K562 (cell line): ENCODE measurements around the gene VWF. TPM values are rescaled to one million over a fixed set of nuclear protein-coding genes. Genes with fewer than 3 reads are reported as not detected.

ENCODE experiments used
- ATAC-seq: fragments of 200-7000 bp; cut with Tn5 transposase; 3 replicates; pipeline ENCODE4 v1.9.1; 2020; ENCODE audit warnings: moderate library complexity
- BruUV-seq: library from RNA; stranded (reverse); fragments of 400-500 nt; replicated peaks from 2 replicates; lab custom pipeline; 2021; lab: Mats Ljungman, UMichigan
- CTCF ChIA-PET: fragments of 300-600 bp; formaldehyde crosslinking; extraction: SDS; loops from one replicate; lab custom pipeline; 2021; ENCODE audit warnings: low intra/inter-chr PET ratio; lab: Yijun Ruan, JAX
- POLR2A ChIA-PET: fragments of 300-600, 350-650 bp; sonication (Branson Sonifier 250); formaldehyde crosslinking; extraction: SDS; loops from one replicate; lab custom pipeline; 2021; ENCODE audit warnings: antibody characterized with exemption, inconsistent platforms; lab: Yijun Ruan, JAX
- DNase-seq, 4 experiments: peaks; one replicate each; pipeline versions ENCODE4 v3.0.0 to v3.0.0-alpha.2; 2011 to 2018; ENCODE audit warnings: low spot score in 3 of 4, mixed read lengths in 3 of 4; ENCODE audit errors: extremely low read depth in 1 of 4
- FAIRE-seq: peaks from 2 replicates; lab custom pipeline; 2011; peaks lifted over from hg19 to GRCh38; lab: Jason Lieb, UNC
- H2AFZ ChIP-seq: 2 replicates; pipeline ENCODE4 v1.6.0; 2011; ENCODE audit warnings: low read depth, low read length, control low read depth, inconsistent platforms
- H3K27ac ChIP-seq: fragments of 200-600 bp; 3 replicates; pipeline ENCODE4 v1.8.0; 2011; ENCODE audit warnings: low read depth, mild to moderate bottlenecking, control low read depth, inconsistent platforms, low read length, moderate library complexity, mixed read lengths; ENCODE audit errors: extremely low read depth
- H3K27me3 ChIP-seq, 2 experiments: fragments of 300-600 bp in 1 of 2; 2 replicates in 1 of 2; 3 replicates in 1 of 2; pipeline versions ENCODE4 v1.6.0 to v1.8.0; 2011; ENCODE audit warnings: inconsistent platforms in 2 of 2, low read length in 2 of 2, mild to moderate bottlenecking in 1 of 2, mixed read lengths in 1 of 2, moderate library complexity in 1 of 2; ENCODE audit not compliant: control insufficient read depth in 2 of 2, insufficient read depth in 2 of 2
- H3K36me3 ChIP-seq: fragments of 300-600 bp; 3 replicates; pipeline ENCODE4 v1.8.0; 2011; ENCODE audit warnings: mild to moderate bottlenecking, low read length, inconsistent platforms; ENCODE audit not compliant: control insufficient read depth, insufficient read depth
- H3K4me1 ChIP-seq, 2 experiments: fragments of 200-600 bp in 1 of 2; replicated peaks in 1 of 2; 2 replicates in 1 of 2; 3 replicates in 1 of 2; pipeline versions ENCODE4 v1.5.1 to v1.8.0; 2011; ENCODE audit warnings: inconsistent platforms in 2 of 2, low read length in 2 of 2, mild to moderate bottlenecking in 1 of 2, mixed read lengths in 1 of 2, moderate library complexity in 1 of 2; ENCODE audit not compliant: control insufficient read depth in 2 of 2, insufficient read depth in 2 of 2
- H3K4me2 ChIP-seq: 2 replicates; pipeline ENCODE4 v1.6.1; 2011; ENCODE audit warnings: low read length, control low read depth, inconsistent platforms, mixed read lengths; ENCODE audit not compliant: insufficient read depth
- H3K4me3 ChIP-seq: fragments of 200-600 bp; sonication (generic), shearing (Covaris generic); 2 replicates; pipeline ENCODE4 v1.5.1; 2016; ENCODE audit warnings: control low read depth, inconsistent platforms
- H3K79me2 ChIP-seq: fragments of 200-600 bp; 3 replicates; pipeline ENCODE4 v1.8.0; 2011; ENCODE audit warnings: low read length, inconsistent platforms; ENCODE audit not compliant: control insufficient read depth, insufficient read depth
- H3K9ac ChIP-seq, 2 experiments: 2 replicates each; pipeline versions ENCODE4 v1.6.0 to v1.6.1; 2011; ENCODE audit warnings: low read depth in 2 of 2, low read length in 2 of 2, control low read depth in 1 of 2, inconsistent platforms in 1 of 2, mild to moderate bottlenecking in 1 of 2, mixed read lengths in 1 of 2; ENCODE audit not compliant: insufficient read depth in 1 of 2
- H3K9me1 ChIP-seq: one replicate; pipeline ENCODE4 v1.6.0; 2011; ENCODE audit warnings: inconsistent platforms, mild to moderate bottlenecking, low read length, moderate library complexity; ENCODE audit not compliant: control insufficient read depth, insufficient read depth
- H3K9me3 ChIP-seq: replicated peaks from 2 replicates; pipeline ENCODE4 v1.5.1; 2011; ENCODE audit warnings: low read depth, low read length, inconsistent platforms; ENCODE audit not compliant: control insufficient read depth, insufficient read depth
- H4K20me1 ChIP-seq: replicated peaks from 2 replicates; pipeline ENCODE4 v1.6.1; 2011; ENCODE audit warnings: low read length, inconsistent platforms, mixed read lengths; ENCODE audit not compliant: control insufficient read depth, insufficient read depth
- BRF1 ChIP-seq: IDR thresholded peaks from 3 replicates; pipeline ENCODE4 v1.6.1; 2011; ENCODE audit warnings: borderline replicate concordance, mild to moderate bottlenecking; ENCODE audit not compliant: insufficient read length; ENCODE audit errors: extremely low read depth
- CREB3 ChIP-seq: fragments of 450-650 bp; conservative IDR thresholded peaks from 2 replicates; pipeline ENCODE4 v1.6.1; 2016; ENCODE audit warnings: missing genetic modification characterization, low read depth, mild to moderate bottlenecking, missing compliant biosample characterization, moderate library complexity
- DIDO1 ChIP-seq: fragments of 450-650 bp; IDR thresholded peaks from 2 replicates; pipeline ENCODE4 v1.6.1; 2016; ENCODE audit warnings: low read depth, missing biosample characterization, missing genetic modification characterization
- E2F4 ChIP-seq: sonication (generic); formaldehyde crosslinking; IDR thresholded peaks from 2 replicates; pipeline ENCODE4 v1.8.0; 2022; ENCODE audit warnings: mild to moderate bottlenecking, low read depth, missing genetic modification reagents
- E2F6 ChIP-seq, 2 experiments: IDR thresholded peaks; 2 replicates each; pipeline ENCODE4 v1.6.1; 2011; ENCODE audit warnings: borderline replicate concordance in 1 of 2, control low read depth in 1 of 2, low read depth in 1 of 2, low read length in 1 of 2, mild to moderate bottlenecking in 1 of 2, mixed read lengths in 1 of 2, moderate library complexity in 1 of 2; ENCODE audit not compliant: insufficient read depth in 1 of 2, insufficient read length in 1 of 2, poor library complexity in 1 of 2, severe bottlenecking in 1 of 2; ENCODE audit errors: extremely low read depth in 1 of 2
- JUNB ChIP-seq: fragments of 450-650 bp; formaldehyde crosslinking; conservative IDR thresholded peaks from 2 replicates; pipeline ENCODE4 v1.4.0; 2020; ENCODE audit warnings: mild to moderate bottlenecking
- KHSRP ChIP-seq: fragments of 450-650 bp; IDR thresholded peaks from 2 replicates; pipeline ENCODE4 v1.6.1; 2017
- NRF1 ChIP-seq, 2 experiments: fragments of 450-650 bp; IDR thresholded peaks in 1 of 2; conservative IDR thresholded peaks in 1 of 2; 2 replicates each; pipeline ENCODE4 v1.6.1; 2014; ENCODE audit warnings: mild to moderate bottlenecking in 2 of 2
- SAFB ChIP-seq: fragments of 200-400 bp; formaldehyde crosslinking; IDR thresholded peaks from 2 replicates; pipeline ENCODE4 v1.6.1; 2017; ENCODE audit warnings: low read depth, low read length, borderline replicate concordance
- SMAD3 ChIP-seq: fragments of 450-650 bp; formaldehyde crosslinking; conservative IDR thresholded peaks from 2 replicates; pipeline ENCODE4 v1.4.0; 2020; ENCODE audit warnings: mild to moderate bottlenecking
- TRIM24 ChIP-seq, 2 experiments: fragments of 450-650 bp; IDR thresholded peaks; 2 replicates each; pipeline ENCODE4 v1.6.1; 2016
- ZBTB8A ChIP-seq: fragments of 450-650 bp; IDR thresholded peaks from 2 replicates; pipeline ENCODE4 v1.6.1; 2018; ENCODE audit warnings: mild to moderate bottlenecking, moderate library complexity; ENCODE audit not compliant: partially characterized antibody
- ZNF184 ChIP-seq: sonication (generic); formaldehyde crosslinking; IDR thresholded peaks from 2 replicates; pipeline ENCODE4 v1.5.0; 2020; ENCODE audit warnings: missing genetic modification reagents
- ZNF780A ChIP-seq: fragments of 250-450 bp; sonication (Bioruptor Pico); IDR thresholded peaks from 2 replicates; pipeline ENCODE4 v1.5.0; 2021; ENCODE audit warnings: mild to moderate bottlenecking
- whole genome bisulfite sequencing: fragments of 100-300 bp; shearing (Covaris generic); methylation state at CpG from one replicate; pipeline ENCODE4 v1.1.6; 2016; ENCODE audit warnings: low coverage, mixed read lengths; ENCODE audit not compliant: insufficient coverage; ENCODE audit errors: missing lambda C conversion rate; 5-methylcytosine and 5-hydroxymethylcytosine counted together
- in situ Hi-C: fragments of 300-500 bp; cut with MboI; formaldehyde crosslinking; loops from 4 replicates; pipeline ENCODE4 v1.15.0; 2018; ENCODE audit warnings: inconsistent platforms, mixed read lengths
- intact Hi-C: fragments of 100-400 bp; cut with micrococcal nuclease; formaldehyde crosslinking; loops from 2 replicates; pipeline ENCODE4 v1.14.2; 2022
- polyA plus RNA-seq, 8 experiments: library from polyadenylated mRNA; depleted of rRNA in 4 of 8; stranded (reverse) in 5 of 8; unstranded in 3 of 8; fragments of >200 nt; fragmentation: Nextera tagmentation in 2 of 8; fragmentation: Illumina TruSeq in 1 of 8; extraction: Ambion mirVana in 2 of 8; extraction: Trizol in 1 of 8; gene quantifications; 2 replicates each; pipeline versions ENCODE4 v1.2.1 to v1.2.3, GENCODE V29; 2011 to 2014; ENCODE audit warnings: inconsistent platforms in 1 of 8, missing spikeins in 1 of 8
- total RNA-seq, 7 experiments: library from RNA; depleted of rRNA in 6 of 7; stranded (reverse); fragments of >200 nt in 6 of 7; fragmentation: Illumina TruSeq in 2 of 7; extraction: Trizol in 2 of 7; gene quantifications; 2 replicates each; pipeline versions ENCODE4 v1.2.1 to v1.2.3, GENCODE V29; 2011 to 2021; ENCODE audit warnings: low replicate concordance in 1 of 7

The VWF gene
- total and polyA plus RNA-seq, 9 of the 15 experiments (the other 6 are each of a cell fraction or from before 2014, with no cell fraction given), result 0.53 TPM; not detected in 8

- in situ Hi-C loops (no loop called here), intact Hi-C loops (no loop called here)
- 2% methylated on average over 7 of the region's 9 CpGs for WGBS
- no peaks in the 10 kb centered on the region for H4K20me1 ChIP-seq
- no peak overlapping the region for H3K27ac ChIP-seq
- no peaks in the 10 kb centered on the region for H3K36me3 ChIP-seq
- no peak for FAIRE-seq
- TF ChIP-seq SMAD3 (CRISPR knock-in tag), result no peak
- no peak for TF ChIP-seq BRF1
- TF ChIP-seq E2F6 (IDR thresholded peaks at IDR 0.05; ENCODE audit: borderline replicate concordance in 1 of 2, extremely low read depth in 1 of 2, insufficient read depth in 1 of 2, insufficient read length in 1 of 2, low read depth in 1 of 2, low read length in 1 of 2, poor library complexity in 1 of 2, severe bottlenecking in 1 of 2), result no peak
- no peak for TF ChIP-seq E2F4 (CRISPR knock-in tag)
- TF ChIP-seq NRF1 (conservative IDR thresholded peaks at IDR 0.05 in 1 of 2, IDR thresholded peaks at IDR 0.05 in 1 of 2), result no peak
- TF ChIP-seq CREB3 (tag), result no peak
- no peak for TF ChIP-seq TRIM24 (IDR thresholded peaks at IDR 0.05)
- TF ChIP-seq ZBTB8A, result no peak
- TF ChIP-seq JUNB, result no peak
- no peak for TF ChIP-seq ZNF780A (CRISPR knock-in tag)
- no peak for TF ChIP-seq KHSRP
- no peak for TF ChIP-seq ZNF184 (CRISPR knock-in tag)
- TF ChIP-seq DIDO1 (tag), result no peak
- TF ChIP-seq SAFB, result no peak
- TF ChIP-seq, all 486 proteins: peak for 0
- H3K9me3 ChIP-seq, result no peaks in the 10 kb centered on the region
- no peak overlapping the region for H3K4me3 ChIP-seq
- no peaks in the 10 kb centered on the region for H3K4me1 ChIP-seq
- ChIA-PET POLR2A (no interaction called here), CTCF (no interaction called here)
- no peak for DNase-seq
- no peak overlapping the region for H3K9ac ChIP-seq
- H2AFZ ChIP-seq, result no peak overlapping the region
- BruUV-seq, result no TSS peak
- H3K9me1 ChIP-seq, result no peaks in the 10 kb centered on the region
- no peak overlapping the region for H3K4me2 ChIP-seq
- ATAC-seq, result no peak
- H3K27me3 ChIP-seq, result peaks cover 0 to 27% of the 10 kb centered on the region in 2 experiments; a peak in 3 of 5 replicates
- H3K79me2 ChIP-seq, result no peaks in the 10 kb centered on the region
Measured at GRCh38 chr12:5916785-5917290, 207.6 kb downstream of the VWF start.
